H9 (cell line): ENCODE results near the gene TTC9B. TPM values are rescaled to one million over a fixed set of nuclear protein-coding genes. Genes with fewer than 3 reads are reported as not detected.

Source experiments
- DNase-seq: peaks from one replicate; pipeline ENCODE4 v3.0.0-alpha.2; 2017
- H2AFZ ChIP-seq: one replicate; pipeline ENCODE4 v1.6.1; 2013; ENCODE audit warnings: mild to moderate bottlenecking, low read length, control low read depth, moderate library complexity
- H2AK5ac ChIP-seq: 2 replicates; pipeline ENCODE4 v1.6.1; 2013; ENCODE audit warnings: low read length, control low read depth, mixed read lengths; ENCODE audit not compliant: insufficient read length
- H2BK120ac ChIP-seq: one replicate; pipeline ENCODE4 v1.6.1; 2013; ENCODE audit warnings: low read depth, mild to moderate bottlenecking, low read length, control low read depth, inconsistent platforms; ENCODE audit not compliant: poor library complexity, severe bottlenecking
- H2BK12ac ChIP-seq: 2 replicates; pipeline ENCODE4 v1.6.1; 2013; ENCODE audit warnings: low read length, control low read depth, mixed read lengths, low read depth; ENCODE audit not compliant: insufficient read length
- H2BK15ac ChIP-seq: 2 replicates; pipeline ENCODE4 v1.6.1; 2013; ENCODE audit warnings: low read depth, low read length, control low read depth
- H2BK20ac ChIP-seq: one replicate; pipeline ENCODE4 v1.6.1; 2013; ENCODE audit warnings: low read depth, mild to moderate bottlenecking, low read length, control low read depth, inconsistent platforms; ENCODE audit not compliant: poor library complexity, severe bottlenecking
- H2BK5ac ChIP-seq: 2 replicates; pipeline ENCODE4 v1.6.1; 2013; ENCODE audit warnings: low read length, control low read depth, mixed read lengths; ENCODE audit not compliant: insufficient read length
- H3K14ac ChIP-seq: 2 replicates; pipeline ENCODE4 v1.6.1; 2013; ENCODE audit warnings: low read length, control low read depth; ENCODE audit not compliant: insufficient read depth
- H3K18ac ChIP-seq: 2 replicates; pipeline ENCODE4 v1.6.1; 2013; ENCODE audit warnings: low read depth, mild to moderate bottlenecking, mixed read lengths, low read length, control low read depth; ENCODE audit not compliant: insufficient read length
- H3K23ac ChIP-seq: 2 replicates; pipeline ENCODE4 v1.6.1; 2013; ENCODE audit warnings: low read length, control low read depth, mixed read lengths, low read depth; ENCODE audit not compliant: insufficient read length
- H3K23me2 ChIP-seq: 2 replicates; pipeline ENCODE4 v1.6.1; 2013; ENCODE audit warnings: low read depth, mild to moderate bottlenecking, mixed read lengths, low read length, control low read depth; ENCODE audit not compliant: insufficient read length, poor library complexity, severe bottlenecking
- H3K27ac ChIP-seq: 2 replicates; pipeline ENCODE4 v1.5.1; 2013; ENCODE audit warnings: low read length, control low read depth, mixed read lengths, low read depth; ENCODE audit not compliant: insufficient read length
- H3K27me3 ChIP-seq: 2 replicates; pipeline ENCODE4 v1.6.1; 2013; ENCODE audit warnings: low read length, control low read depth, inconsistent platforms; ENCODE audit not compliant: insufficient read depth
- H3K4ac ChIP-seq: 2 replicates; pipeline ENCODE4 v1.6.1; 2013; ENCODE audit warnings: low read depth, mild to moderate bottlenecking, control low read depth, inconsistent platforms, low read length, moderate library complexity
- H3K4me1 ChIP-seq: 2 replicates; pipeline ENCODE4 v1.6.1; 2013; ENCODE audit warnings: low read length, control low read depth, inconsistent platforms; ENCODE audit not compliant: insufficient read depth
- H3K4me2 ChIP-seq: 2 replicates; pipeline ENCODE4 v1.6.1; 2013; ENCODE audit warnings: low read length, control low read depth, mixed read lengths; ENCODE audit not compliant: insufficient read length, insufficient read depth
- H3K56ac ChIP-seq: 2 replicates; pipeline ENCODE4 v1.6.1; 2013; ENCODE audit warnings: low read depth, mild to moderate bottlenecking, mixed read lengths, low read length, control low read depth; ENCODE audit not compliant: insufficient read length
- H3K79me1 ChIP-seq: 2 replicates; pipeline ENCODE4 v1.6.1; 2013; ENCODE audit warnings: low read depth, mild to moderate bottlenecking, moderate library complexity, low read length, control low read depth, inconsistent platforms; ENCODE audit not compliant: insufficient read depth, poor library complexity, severe bottlenecking
- H3K79me2 ChIP-seq: 2 replicates; pipeline ENCODE4 v1.6.1; 2013; ENCODE audit warnings: low read length, control low read depth, inconsistent platforms; ENCODE audit not compliant: insufficient read depth
- H3K9ac ChIP-seq: 2 replicates; pipeline ENCODE4 v1.6.1; 2013; ENCODE audit warnings: low read length, control low read depth, mixed read lengths; ENCODE audit not compliant: insufficient read length; ENCODE audit errors: extremely low read depth
- H3K9me3 ChIP-seq: one replicate; pipeline ENCODE4 v1.6.1; 2013; ENCODE audit warnings: low read depth, low read length, inconsistent platforms; ENCODE audit not compliant: control insufficient read depth
- H3T11ph ChIP-seq: one replicate; pipeline ENCODE4 v1.6.1; 2013; ENCODE audit warnings: mild to moderate bottlenecking, low read length, control low read depth, inconsistent platforms
- H4K20me1 ChIP-seq: one replicate; pipeline ENCODE4 v1.6.1; 2013; ENCODE audit not compliant: control insufficient read depth, insufficient read length, insufficient read depth
- H4K5ac ChIP-seq: 2 replicates; pipeline ENCODE4 v1.6.1; 2013; ENCODE audit warnings: low read depth, mild to moderate bottlenecking, mixed read lengths, low read length, control low read depth; ENCODE audit not compliant: insufficient read length
- H4K8ac ChIP-seq: replicated peaks from 2 replicates; pipeline ENCODE4 v1.6.1; 2013; ENCODE audit warnings: low read length, control low read depth, mixed read lengths, low read depth; ENCODE audit not compliant: insufficient read length
- H4K91ac ChIP-seq: 2 replicates; pipeline ENCODE4 v1.6.1; 2013; ENCODE audit warnings: low read depth, mild to moderate bottlenecking, moderate library complexity, mixed read lengths, low read length, control low read depth; ENCODE audit not compliant: insufficient read length
- H3K27ac Mint-ChIP-seq, 3 experiments: 2 replicates in 2 of 3; 3 replicates in 1 of 3; pipeline ENCODE4 v1.8.0; 2020 to 2021; ENCODE audit warnings: mixed read lengths in 3 of 3, mild to moderate bottlenecking in 1 of 3, moderate library complexity in 1 of 3
- H3K27me3 Mint-ChIP-seq: 2 replicates; pipeline ENCODE4 v1.8.0; 2021; ENCODE audit warnings: low read depth, mild to moderate bottlenecking, moderate library complexity, mixed read lengths
- H3K36me3 Mint-ChIP-seq, 3 experiments: 2 replicates in 2 of 3; 3 replicates in 1 of 3; pipeline ENCODE4 v1.8.0; 2020 to 2021; ENCODE audit warnings: low read depth in 3 of 3, mixed read lengths in 3 of 3; ENCODE audit not compliant: insufficient read depth in 1 of 3
- H3K4me1 Mint-ChIP-seq, 2 experiments: 2 replicates each; pipeline ENCODE4 v1.8.0; 2020; ENCODE audit warnings: mixed read lengths in 2 of 2
- H3K4me3 Mint-ChIP-seq, 2 experiments: 2 replicates in 1 of 2; 3 replicates in 1 of 2; pipeline ENCODE4 v1.8.0; 2020 to 2021; ENCODE audit warnings: mild to moderate bottlenecking in 2 of 2, mixed read lengths in 2 of 2, moderate library complexity in 1 of 2
- H3K9me3 Mint-ChIP-seq, 2 experiments: 2 replicates in 1 of 2; 3 replicates in 1 of 2; pipeline ENCODE4 v1.8.0; 2020; ENCODE audit warnings: mild to moderate bottlenecking in 2 of 2, mixed read lengths in 2 of 2, moderate library complexity in 1 of 2
- WGBS: extraction: QIAGEN DNeasy Blood & Tissue Kit; methylation state at CpG from one replicate; pipeline ENCODE4 v1.1.7; 2013; ENCODE audit warnings: missing lambda C conversion rate, low lambda C conversion rate, mixed read lengths; ENCODE audit not compliant: insufficient read length; ENCODE audit errors: extremely low coverage; 5-methylcytosine and 5-hydroxymethylcytosine counted together
- total RNA-seq: library from RNA; stranded (reverse); gene quantifications from 2 replicates; pipeline ENCODE4 v1.2.1, GENCODE V29; 2021
- TF ChIP-seq, protein P1 (sequence below): fragments of 200-600 bp; sonication (generic); conservative IDR thresholded peaks from 3 replicates; pipeline ENCODE4 v1.8.0; 2021; ENCODE audit warnings: antibody characterized with exemption, mild to moderate bottlenecking

Gene TTC9B
- total RNA-seq, 1 experiment from 2014 or later, result 0.15 TPM

DNA sequence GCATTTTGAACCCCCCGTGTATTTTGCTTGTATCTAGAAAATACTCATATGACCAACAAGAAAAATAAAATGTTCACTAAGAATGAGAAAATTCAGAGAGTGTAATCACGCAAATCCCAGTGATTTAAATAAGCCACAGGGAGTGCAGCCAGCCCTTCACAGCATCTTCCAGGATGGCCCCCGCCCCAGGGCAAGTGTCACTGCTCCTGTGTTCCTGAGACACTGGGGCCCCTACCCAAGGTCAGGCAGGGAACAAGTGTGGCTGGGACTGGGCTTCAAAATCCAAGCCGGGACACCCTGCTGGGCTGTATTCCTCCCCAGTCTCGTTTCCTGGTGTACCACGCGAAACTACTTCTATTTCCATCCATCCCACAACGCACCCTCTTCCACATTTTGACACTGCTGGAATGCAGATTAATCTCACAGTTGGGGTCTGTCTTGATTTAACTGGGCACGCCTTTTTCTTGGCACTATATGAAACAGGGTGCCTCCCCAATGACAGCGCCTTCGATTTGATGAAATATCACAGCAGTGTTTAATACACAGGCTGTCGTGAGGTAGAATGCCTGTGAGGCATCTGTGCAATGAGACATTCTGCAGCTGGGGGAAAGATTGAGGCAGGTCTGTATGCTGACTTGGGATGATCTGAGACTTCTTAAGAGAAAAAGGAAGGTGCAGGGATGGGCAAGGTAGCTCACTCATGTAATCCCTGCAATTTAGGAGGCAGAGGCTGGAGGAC is 26.6 kb upstream of the TTC9B start:
- peak overlapping the region in 1 of 3 experiments; percentile 37; a peak in 1 of 7 replicates for H3K27ac Mint-ChIP-seq

More for the DNA sequence above, 26.6 kb upstream of the TTC9B start:
- H3K14ac ChIP-seq, result no peak overlapping the region
- Mint-ChIP-seq H3K4me1 (peaks cover 4 to 8% of the 10 kb centered on the region in 2 experiments; a peak in 2 of 4 replicates), H3K4me3 (no peak overlapping the region), H3K36me3 (peaks cover 2 to 34% (median 24%) of the 10 kb centered on the region in 3 experiments), H3K9me3 (no peaks in the 10 kb centered on the region), H3K27me3 (no peaks in the 10 kb centered on the region)
- peaks cover 2% of the 10 kb centered on the region for H3K79me1 ChIP-seq
- H3K4me2 ChIP-seq, result no peak overlapping the region
- no peak overlapping the region for H2AK5ac ChIP-seq
- no peak overlapping the region for H2AFZ ChIP-seq
- no peak overlapping the region for H2BK5ac ChIP-seq
- H2BK120ac ChIP-seq, result no peak overlapping the region
- no peak overlapping the region for H3K18ac ChIP-seq
- no CpG with 5 or more reads among the region's 12 CpGs for WGBS
- no peak overlapping the region for H3K9ac ChIP-seq
- DNase-seq, result no peak
- no peak overlapping the region for H2BK12ac ChIP-seq
- no peaks in the 10 kb centered on the region for H3K23me2 ChIP-seq
- H3T11ph ChIP-seq, result no peak overlapping the region
- no peak overlapping the region for H2BK20ac ChIP-seq
- H3K23ac ChIP-seq, result no peak overlapping the region
- TF ChIP-seq, protein P1, sequence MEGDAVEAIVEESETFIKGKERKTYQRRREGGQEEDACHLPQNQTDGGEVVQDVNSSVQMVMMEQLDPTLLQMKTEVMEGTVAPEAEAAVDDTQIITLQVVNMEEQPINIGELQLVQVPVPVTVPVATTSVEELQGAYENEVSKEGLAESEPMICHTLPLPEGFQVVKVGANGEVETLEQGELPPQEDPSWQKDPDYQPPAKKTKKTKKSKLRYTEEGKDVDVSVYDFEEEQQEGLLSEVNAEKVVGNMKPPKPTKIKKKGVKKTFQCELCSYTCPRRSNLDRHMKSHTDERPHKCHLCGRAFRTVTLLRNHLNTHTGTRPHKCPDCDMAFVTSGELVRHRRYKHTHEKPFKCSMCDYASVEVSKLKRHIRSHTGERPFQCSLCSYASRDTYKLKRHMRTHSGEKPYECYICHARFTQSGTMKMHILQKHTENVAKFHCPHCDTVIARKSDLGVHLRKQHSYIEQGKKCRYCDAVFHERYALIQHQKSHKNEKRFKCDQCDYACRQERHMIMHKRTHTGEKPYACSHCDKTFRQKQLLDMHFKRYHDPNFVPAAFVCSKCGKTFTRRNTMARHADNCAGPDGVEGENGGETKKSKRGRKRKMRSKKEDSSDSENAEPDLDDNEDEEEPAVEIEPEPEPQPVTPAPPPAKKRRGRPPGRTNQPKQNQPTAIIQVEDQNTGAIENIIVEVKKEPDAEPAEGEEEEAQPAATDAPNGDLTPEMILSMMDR, result no peak
- no peaks in the 10 kb centered on the region; the same call in 1 of the 2 replicates for H3K79me2 ChIP-seq
- H4K20me1 ChIP-seq, result no peaks in the 10 kb centered on the region
- no peak overlapping the region for H3K4ac ChIP-seq
- no peaks in the 10 kb centered on the region for H3K27me3 ChIP-seq
- no peaks in the 10 kb centered on the region for H3K9me3 ChIP-seq
- no peak overlapping the region for H2BK15ac ChIP-seq
- H3K4me1 ChIP-seq, result no peaks in the 10 kb centered on the region; the same call in 1 of the 2 replicates
- H3K56ac ChIP-seq, result no peak overlapping the region
- H4K8ac ChIP-seq, result no peak overlapping the region
- H3K27ac ChIP-seq, result no peak overlapping the region
- H4K5ac ChIP-seq, result no peak overlapping the region
- no peak overlapping the region for H4K91ac ChIP-seq
